Hypothalamus (tissue), 51 donors: ENCODE data around the gene ZNF81.
"Not testable (repeated sequence)": the region's sequence is repeated elsewhere in the genome, so short reads cannot be mapped to it uniquely, and the experiment has no call there.

Experiments used
- DNase-seq, 51 donors: peaks; one replicate each; lab custom pipeline; 2025; lab: John Stamatoyannopoulos, UW

The ZNF81 gene

DNA sequence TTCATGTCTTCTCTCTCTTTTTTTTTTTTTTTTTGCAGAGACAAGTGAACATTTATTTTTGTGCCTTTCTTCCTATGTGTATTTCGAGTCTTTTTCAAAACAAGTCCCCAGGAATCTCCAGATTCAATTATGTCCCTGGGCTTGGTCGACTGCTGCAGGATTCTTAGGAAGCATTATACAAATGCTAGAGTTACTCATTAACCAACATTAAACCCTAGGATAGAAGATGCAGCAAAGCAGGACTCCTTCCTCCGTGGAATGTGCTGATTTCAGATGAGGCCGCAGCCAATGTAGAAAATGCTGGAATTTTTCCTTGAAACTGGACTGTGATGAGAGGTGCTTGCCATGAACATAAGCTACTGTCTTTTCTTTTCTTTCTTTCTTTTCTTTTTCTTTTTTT, 3.4 kb downstream of the ZNF81 start:
- no peak for DNase-seq

DNA sequence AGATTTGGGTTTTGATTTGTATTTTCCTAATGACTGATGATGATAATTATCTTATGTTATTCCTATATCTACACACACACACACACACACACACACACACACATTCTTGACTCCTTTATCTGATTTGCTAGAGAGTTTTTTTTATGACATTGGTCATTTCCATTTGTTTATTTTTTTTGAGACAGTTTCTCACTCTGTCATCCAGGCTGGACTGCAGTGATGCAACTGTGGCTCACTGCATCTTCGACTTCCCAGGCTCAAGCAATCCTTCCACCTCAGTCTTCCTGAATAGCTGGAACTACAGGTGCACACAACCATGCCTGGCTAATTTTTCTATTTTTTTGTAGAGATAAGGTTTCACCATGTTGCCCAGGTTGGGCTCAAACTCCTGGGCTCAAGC, 6.7 kb downstream of the ZNF81 start:
- no peak for DNase-seq

GRCh38 chrX:47844117-47844516, 7.4 kb downstream of the ZNF81 start:
- no peak for DNase-seq

- no peak for DNase-seq
These were observed 9.3 kb downstream of the ZNF81 start for GRCh38 chrX:47846040-47846439.

DNA sequence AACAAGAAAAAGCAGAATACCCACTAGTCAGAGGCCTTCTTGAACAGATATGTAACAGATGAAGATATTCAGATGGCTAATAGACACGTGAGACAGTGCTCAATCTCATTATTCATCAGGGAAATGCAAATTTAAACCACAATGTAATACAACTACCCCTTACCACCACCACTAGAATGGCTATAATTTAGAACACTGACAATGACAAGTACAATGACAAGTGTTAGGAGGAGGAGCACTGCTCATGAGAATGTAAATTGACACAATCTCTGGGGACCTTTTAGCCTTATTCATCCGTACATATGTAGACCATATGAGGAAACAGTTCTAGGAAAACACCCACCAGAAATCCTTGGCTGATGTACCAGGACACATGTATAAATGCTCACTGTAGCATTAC, 13.1 kb downstream of the ZNF81 start:
- DNase-seq = no peak

- DNase-seq = not testable (repeated sequence)
These were observed 13.7 kb downstream of the ZNF81 start for GRCh38 chrX:47850389-47850788.

DNA sequence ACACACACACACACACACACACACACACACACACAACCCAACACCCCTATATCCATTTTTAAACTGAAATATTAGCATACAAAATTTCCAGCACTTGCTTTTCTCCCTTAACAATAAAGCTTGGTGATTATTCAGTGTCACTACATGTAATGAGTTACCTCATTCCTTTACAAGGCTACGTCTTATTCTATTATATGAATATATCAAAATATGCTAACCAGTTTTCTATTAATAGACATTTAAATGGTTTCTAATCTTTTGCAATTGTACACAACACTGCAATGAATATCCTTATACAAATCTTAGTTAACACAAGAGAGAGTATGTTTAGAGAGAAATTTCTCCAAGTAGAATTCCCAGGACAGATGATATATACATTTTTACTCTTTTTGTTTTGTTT, 14.2 kb downstream of the ZNF81 start:
- no peak for DNase-seq

GRCh38 chrX:47854474-47854873, 17.8 kb downstream of the ZNF81 start:
- peak in 15 of 51 donors; percentile 0 to 42 (median 5) for DNase-seq

- no peak for DNase-seq
These were observed 23.0 kb downstream of the ZNF81 start for GRCh38 chrX:47859686-47860085.

GRCh38 chrX:47862680-47863079, 26.0 kb downstream of the ZNF81 start:
- no peak for DNase-seq

DNA sequence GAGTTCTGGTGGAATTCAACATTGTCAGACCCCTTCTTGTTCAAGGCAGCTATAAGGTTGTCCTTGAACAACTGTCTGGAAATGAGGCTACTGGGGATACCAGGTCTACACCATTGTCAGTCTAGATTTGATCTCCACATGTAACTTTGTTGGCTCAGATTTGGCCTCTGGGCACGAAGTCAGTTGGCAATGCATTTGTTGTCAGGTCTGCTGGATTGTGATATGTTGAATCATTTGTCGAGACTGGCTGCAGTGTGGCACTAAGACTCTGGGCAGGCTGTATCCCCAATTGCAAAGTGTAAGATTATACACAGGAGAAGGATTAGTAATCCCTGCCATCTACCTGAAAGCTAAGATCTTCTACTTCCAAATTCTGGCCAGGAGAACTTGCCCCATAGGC, 26.5 kb downstream of the ZNF81 start:
- DNase-seq = no peak

GRCh38 chrX:47864300-47864699, 27.6 kb downstream of the ZNF81 start:
- DNase-seq = no peak

GRCh38 chrX:47864785-47865184, 28.1 kb downstream of the ZNF81 start:
- no peak for DNase-seq

GRCh38 chrX:47873123-47873522, 36.4 kb downstream of the ZNF81 start:
- no peak for DNase-seq

DNA sequence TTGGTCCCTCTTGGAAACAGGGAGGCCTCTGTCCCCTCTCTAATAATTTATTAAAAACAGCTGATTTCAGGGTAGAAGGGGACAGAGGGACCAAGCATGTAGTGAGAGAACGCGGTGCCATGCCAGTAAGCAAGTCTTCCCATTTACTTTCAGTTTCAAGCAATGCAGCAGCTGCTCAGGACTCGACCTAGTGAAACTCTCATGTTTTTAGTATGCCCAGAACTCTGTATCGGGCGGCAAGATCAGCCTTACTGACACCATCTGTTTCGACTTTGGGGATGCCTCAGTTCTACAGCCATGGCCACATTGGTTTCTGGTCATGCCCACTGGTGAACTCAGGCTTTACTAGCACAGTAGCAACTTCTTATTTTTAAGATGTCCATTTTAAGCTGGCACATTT, 40.6 kb downstream of the ZNF81 start:
- no peak for DNase-seq

GRCh38 chrX:47878198-47878597, 41.5 kb downstream of the ZNF81 start:
- no peak for DNase-seq

- no peak for DNase-seq
These were observed 42.8 kb downstream of the ZNF81 start for GRCh38 chrX:47879463-47879862.

GRCh38 chrX:47880927-47881326, 44.2 kb downstream of the ZNF81 start:
- no peak for DNase-seq

- DNase-seq = no peak
These were observed 48.8 kb downstream of the ZNF81 start for GRCh38 chrX:47885501-47885900.

GRCh38 chrX:47898024-47898423, 61.3 kb downstream of the ZNF81 start:
- no peak for DNase-seq

GRCh38 chrX:47900833-47901232, 64.1 kb downstream of the ZNF81 start:
- no peak for DNase-seq

DNA sequence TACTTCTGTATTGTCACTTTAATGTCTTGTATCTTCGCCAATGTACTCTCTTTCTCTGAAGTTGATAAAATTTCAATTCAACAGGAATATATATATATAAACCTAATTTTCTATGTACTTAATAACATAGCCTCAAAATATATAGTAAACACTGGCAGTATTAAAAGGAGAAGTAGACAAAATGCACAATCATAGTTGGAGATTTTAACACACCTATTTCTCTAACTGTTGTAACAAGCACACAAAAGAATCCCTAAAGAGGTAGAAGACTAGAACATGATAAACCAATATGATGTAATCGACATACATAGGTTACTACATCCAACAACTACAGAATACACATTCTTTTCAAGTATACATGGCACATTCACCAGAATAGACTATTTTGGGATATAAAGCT, 65.5 kb downstream of the ZNF81 start:
- no peak for DNase-seq

DNA sequence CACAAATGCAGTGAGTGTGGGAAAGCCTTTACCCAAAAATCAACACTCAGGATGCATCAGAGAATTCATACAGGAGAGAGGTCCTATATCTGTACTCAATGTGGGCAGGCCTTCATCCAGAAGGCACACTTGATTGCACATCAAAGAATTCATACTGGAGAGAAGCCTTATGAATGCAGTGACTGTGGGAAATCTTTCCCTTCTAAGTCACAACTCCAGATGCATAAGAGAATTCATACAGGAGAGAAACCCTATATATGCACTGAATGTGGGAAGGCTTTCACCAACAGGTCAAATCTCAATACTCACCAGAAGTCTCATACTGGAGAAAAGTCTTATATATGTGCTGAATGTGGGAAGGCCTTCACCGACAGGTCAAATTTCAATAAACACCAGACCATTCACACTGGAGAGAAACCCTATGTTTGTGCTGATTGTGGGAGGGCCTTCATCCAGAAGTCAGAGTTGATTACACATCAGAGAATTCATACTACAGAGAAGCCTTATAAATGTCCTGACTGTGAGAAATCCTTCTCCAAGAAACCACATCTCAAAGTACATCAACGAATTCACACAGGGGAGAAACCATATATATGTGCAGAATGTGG, 79.3 kb downstream of the ZNF81 start:
- DNase-seq = no peak
